NCI-H2171 treated with DMSO at 0.1 percent for 48 hours (cell line): ENCODE measurements around the gene CFLAR.
A peak's percentile ranks its signal among the peaks of the same experiment; 100 is the strongest.
"Not testable (repeated sequence)": the region's sequence is repeated elsewhere in the genome, so short reads cannot be mapped to it uniquely, and the experiment has no call there.

Experiments used
- DNase-seq: peaks from one replicate; lab custom pipeline; 2025; lab: John Stamatoyannopoulos, UW

CFLAR gene

GRCh38 chr2:201149064-201149820 lies 33.3 kb downstream of the CFLAR start:
- DNase-seq = no peak

- not testable (repeated sequence) for DNase-seq
Measured at GRCh38 chr2:201149821-201150165, 33.8 kb downstream of the CFLAR start.

- DNase-seq = no peak
Measured at GRCh38 chr2:201150454-201151020, 34.6 kb downstream of the CFLAR start.

- DNase-seq = no peak
Measured at GRCh38 chr2:201151127-201151981, 35.4 kb downstream of the CFLAR start.

GRCh38 chr2:201152517-201152916 lies 36.6 kb downstream of the CFLAR start:
- DNase-seq = no peak

GRCh38 chr2:201152999-201153815 lies 37.2 kb downstream of the CFLAR start:
- DNase-seq = peak; percentile 25

- no peak for DNase-seq
Measured at GRCh38 chr2:201154615-201155399, 38.8 kb downstream of the CFLAR start.

- DNase-seq = no peak
Measured at GRCh38 chr2:201156036-201156435, 40.1 kb downstream of the CFLAR start.

- DNase-seq = no peak
Measured at GRCh38 chr2:201156640-201157039, 40.7 kb downstream of the CFLAR start.

GRCh38 chr2:201157694-201158093 lies 41.7 kb downstream of the CFLAR start:
- no peak for DNase-seq

- DNase-seq = peak; percentile 73
Measured at GRCh38 chr2:201158111-201158929, 42.4 kb downstream of the CFLAR start.

- no peak for DNase-seq
Measured at GRCh38 chr2:201164166-201164565, 48.2 kb downstream of the CFLAR start.

- DNase-seq = no peak
Measured at GRCh38 chr2:201167546-201167945, 51.6 kb downstream of the CFLAR start.

- not testable (repeated sequence) for DNase-seq
Measured at GRCh38 chr2:201168496-201168895, 52.5 kb downstream of the CFLAR start.

GRCh38 chr2:201171259-201171814 lies 55.4 kb downstream of the CFLAR start:
- peak; percentile 47 for DNase-seq

- no peak for DNase-seq
Measured at GRCh38 chr2:201172279-201172678, 56.3 kb downstream of the CFLAR start.

- DNase-seq = no peak
Measured at GRCh38 chr2:201174687-201175086, 58.7 kb downstream of the CFLAR start.

GRCh38 chr2:201176081-201176481 lies 60.1 kb downstream of the CFLAR start:
- DNase-seq = no peak

- no peak for DNase-seq
Measured at GRCh38 chr2:201180010-201180409, 64.0 kb downstream of the CFLAR start.
